Activated effector memory CD4-positive, alpha-beta T cell treated with anti-CD3 and anti-CD28 coated beads, Interleukin-2, amount 50 U/mL, for 16 hours (primary cell): ENCODE measurements around the gene NIN.
"Not testable (repeated sequence)": the region's sequence is repeated elsewhere in the genome, so short reads cannot be mapped to it uniquely, and the experiment has no call there.

Experiments used
- DNase-seq: peaks from one replicate; pipeline ENCODE4 v3.0.0-alpha.2; 2020

The NIN gene

DNA sequence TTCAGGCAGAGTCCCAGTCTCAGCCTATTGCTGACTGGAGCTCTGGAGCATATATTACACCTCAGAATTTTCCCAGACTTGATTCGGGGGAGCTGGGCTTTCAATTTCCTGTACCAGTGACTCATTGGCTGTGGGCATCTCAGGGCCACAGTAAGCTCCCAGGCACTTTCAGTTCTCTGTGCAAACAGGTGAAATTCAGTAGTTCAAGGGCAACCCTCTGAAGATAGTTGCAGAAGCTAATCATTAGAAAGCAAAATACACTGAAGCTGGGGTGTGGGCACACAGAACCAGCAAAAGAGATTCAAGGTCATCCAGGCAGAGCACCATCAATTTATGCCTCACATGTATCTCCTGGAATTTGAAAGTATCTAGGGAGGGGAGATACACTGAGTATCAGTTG lies 8.1 kb upstream of the NIN start:
- DNase-seq: no peak

GRCh38 chr14:50837850-50838470 lies 7.0 kb upstream of the NIN start:
- no peak for DNase-seq

DNA sequence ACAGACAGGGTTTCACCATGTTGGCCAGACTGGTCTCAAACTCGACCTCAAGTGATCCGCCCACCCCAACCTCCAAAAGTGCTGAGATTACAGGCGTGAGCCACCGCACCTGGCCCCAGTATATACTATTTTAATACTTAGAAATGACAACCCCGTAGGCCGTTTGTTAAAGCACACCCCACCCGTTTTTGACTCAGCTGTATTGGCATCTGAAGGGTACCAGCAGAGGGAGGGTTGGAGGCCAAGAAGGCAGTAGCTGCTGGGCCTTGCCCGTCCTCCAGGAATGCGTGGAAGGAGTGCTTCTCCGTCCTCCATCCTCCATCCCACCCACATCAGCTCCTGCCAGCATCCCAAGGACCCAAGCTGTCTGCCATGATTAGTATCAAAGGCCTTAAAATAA lies 6.3 kb upstream of the NIN start:
- DNase-seq: no peak

DNA sequence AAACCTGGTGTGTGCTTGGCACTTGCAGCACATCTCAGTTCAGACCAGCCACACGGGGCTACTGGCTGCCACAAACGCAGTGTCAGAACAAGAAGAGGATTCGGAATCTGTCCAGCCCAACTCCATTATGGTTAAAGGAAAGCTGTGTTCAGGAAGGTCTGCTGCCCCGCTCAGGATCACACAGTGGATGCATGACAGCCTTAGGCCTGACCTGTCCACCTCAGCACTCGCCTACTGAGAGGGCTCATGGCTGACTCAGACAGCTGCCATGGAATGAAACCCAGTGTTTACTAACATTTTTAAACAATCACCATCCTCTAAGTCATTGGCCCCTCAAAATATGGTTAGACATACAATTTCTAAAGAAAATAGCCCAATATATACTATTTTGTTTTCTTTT lies 5.6 kb upstream of the NIN start:
- DNase-seq: no peak

DNA sequence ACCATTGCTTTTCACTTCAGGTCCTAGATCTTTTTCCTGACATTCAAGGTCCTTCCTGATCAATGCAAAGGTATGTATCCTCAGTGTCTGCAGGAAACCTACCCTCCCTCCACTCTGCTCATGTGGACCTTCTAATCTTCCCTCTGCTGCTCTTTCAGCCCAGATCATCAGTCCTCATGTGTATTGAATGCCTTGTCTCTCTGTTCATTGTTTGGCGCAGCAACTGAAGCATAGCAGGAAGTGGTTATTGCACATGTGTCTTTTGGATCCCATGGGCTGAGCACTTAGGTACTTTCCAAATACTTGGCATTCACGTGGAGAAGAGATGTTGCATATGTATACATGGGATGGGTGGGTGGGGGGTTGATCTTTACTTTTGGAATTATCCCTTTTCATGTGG lies 4.3 kb upstream of the NIN start:
- DNase-seq: no peak

DNA sequence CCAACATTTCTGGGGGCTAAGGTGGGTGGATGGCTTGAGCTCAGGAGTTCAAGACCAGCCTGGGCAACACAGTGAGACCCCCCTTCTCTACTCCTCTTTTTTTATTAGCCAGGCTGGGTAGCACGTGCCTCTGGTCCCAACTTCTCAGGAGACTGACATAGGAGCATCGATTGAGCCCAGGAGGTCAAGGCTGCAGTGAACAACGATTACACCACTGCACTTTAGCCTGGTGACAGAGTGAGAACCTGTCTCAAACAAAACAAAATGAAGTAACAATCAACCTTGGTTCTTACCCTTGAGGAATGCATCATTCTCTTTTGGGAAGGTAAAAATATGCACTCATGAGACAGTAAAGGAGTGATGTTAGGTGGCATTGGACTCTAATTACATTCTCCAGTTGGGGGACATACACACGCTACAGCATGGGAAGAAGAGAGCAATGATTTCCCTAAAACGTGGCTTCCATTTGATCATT lies 3.9 kb upstream of the NIN start:
- no peak for DNase-seq

GRCh38 chr14:50832935-50833630 lies 2.1 kb upstream of the NIN start:
- DNase-seq: no peak

- DNase-seq: no peak
These were observed 785 bp upstream of the NIN start for GRCh38 chr14:50831726-50832168.

DNA sequence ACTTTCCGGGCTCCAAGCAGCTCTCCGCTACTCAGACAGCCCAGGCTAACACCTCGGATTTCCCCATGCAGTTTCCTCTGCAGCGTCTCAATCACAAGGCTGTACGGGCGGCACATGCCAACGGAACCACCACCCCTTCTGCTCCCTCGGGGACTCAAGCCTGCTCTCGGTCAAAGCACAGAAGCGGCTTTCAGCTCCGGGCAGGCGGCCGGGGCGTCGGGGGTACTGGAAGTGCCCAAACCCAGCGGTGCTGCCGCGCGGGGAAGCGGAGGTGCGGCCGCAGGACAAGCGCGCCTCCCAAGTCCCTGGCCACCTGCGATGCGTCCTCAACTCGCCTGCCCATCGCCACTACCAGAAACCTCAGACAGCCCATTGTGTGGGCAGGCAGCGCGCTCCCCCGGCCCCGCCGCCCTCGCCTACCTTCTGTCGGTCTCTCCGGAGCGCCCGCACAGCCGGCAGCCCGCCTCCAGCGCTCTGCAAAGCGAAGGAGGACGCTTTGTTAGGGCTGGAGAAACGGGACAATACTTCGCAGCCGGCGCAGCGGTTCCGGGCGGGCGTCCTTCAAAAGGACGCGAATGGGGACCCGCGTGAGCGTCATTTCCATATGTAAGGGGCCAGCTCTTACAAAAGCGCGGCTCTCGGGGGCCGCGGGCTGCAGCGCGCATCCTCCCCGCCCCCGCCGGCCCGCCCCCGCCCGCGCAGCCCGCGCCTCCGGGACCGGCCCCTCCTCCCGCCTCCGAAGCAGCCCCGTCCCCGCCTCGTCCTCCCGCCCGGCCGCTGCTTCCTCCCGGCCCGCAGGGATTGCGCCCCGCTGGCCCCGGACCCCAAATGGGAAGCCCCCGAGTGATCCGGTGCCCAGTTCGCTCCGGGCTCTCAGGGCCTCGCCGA lies 674 bp downstream of the NIN start:
- peak; percentile 87 for DNase-seq

DNA sequence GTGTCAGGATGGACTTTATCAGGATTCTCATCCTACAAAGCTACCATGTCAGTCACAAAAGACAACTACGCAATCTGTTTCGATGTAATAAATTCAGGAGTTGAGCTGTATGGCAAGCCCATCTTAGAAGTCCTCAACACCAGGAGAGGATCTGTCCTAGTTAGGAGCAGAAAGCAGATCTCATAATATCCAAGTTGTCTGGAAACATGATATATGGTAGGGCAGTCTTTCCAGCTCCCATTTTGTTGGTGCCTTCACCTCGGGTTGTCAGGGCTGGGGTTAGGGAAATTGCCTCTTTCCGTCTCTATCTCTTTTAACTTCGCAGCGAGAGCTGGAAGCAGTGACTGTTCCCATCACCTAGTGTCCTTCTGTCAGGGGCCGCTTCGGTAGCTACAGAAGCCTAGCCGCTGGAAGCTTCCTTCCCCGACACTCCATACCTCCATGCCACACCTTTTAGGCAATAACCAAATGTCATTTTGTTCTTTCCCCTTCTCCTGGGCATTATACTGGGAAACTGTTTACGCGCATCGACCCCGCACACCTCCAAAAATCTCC lies 1.4 kb downstream of the NIN start:
- DNase-seq: no peak

- DNase-seq: no peak
These were observed 2.1 kb downstream of the NIN start for GRCh38 chr14:50828721-50829488.

DNA sequence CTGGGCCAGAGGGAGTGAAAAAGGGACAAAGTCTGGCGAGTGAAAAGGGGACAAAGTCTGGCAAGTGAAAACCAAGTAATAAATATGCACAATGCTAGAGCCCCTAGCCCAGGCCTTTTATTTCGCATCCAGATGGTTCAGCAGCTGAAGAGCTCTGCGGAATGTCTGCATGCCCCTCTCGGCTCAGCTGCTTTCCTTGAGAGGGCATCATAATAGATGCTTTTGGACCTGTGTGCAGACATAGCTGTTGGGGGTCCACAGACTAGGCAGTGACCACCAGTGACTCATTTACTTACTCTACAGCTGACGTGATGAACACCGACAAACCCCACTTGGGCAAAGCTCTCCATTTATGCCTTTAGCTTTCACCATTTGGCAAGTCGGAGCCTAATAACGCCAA lies 4.3 kb downstream of the NIN start:
- DNase-seq: no peak

GRCh38 chr14:50825307-50825706 lies 5.7 kb downstream of the NIN start:
- no peak for DNase-seq

- DNase-seq: no peak
These were observed 7.0 kb downstream of the NIN start for GRCh38 chr14:50823762-50824636.

DNA sequence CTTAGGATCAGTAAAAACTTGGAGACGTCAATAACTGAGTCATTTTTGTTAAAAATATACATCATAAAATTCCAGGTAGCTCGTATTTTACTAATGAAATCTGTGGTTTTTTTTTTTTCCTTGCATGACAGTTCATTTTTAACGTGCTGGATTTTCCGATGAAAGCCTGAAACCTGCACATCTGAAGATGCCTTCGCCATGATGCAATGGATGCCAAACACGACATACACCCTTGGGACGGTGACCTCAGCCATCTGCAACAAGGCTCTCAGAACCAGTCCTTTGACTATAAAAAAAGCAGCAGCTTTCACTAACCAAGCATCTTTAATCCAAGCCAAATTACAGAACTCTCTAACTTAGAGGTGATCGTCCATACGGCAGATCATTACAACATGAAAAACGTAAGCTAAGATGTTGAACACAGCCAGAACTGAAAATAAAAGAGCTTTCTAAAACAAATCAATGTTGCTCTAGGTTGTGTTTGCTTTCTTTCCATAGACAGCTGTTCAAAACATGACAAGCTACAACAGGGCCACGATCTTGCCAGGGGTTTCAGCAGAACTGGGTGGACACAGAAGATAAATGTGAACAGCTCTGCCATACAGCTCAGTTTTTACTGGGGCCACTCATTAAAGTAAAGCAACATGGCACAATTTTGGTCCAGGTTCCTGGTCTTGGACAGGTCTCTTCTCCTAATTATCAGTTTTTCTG lies 7.8 kb downstream of the NIN start:
- DNase-seq: no peak

DNA sequence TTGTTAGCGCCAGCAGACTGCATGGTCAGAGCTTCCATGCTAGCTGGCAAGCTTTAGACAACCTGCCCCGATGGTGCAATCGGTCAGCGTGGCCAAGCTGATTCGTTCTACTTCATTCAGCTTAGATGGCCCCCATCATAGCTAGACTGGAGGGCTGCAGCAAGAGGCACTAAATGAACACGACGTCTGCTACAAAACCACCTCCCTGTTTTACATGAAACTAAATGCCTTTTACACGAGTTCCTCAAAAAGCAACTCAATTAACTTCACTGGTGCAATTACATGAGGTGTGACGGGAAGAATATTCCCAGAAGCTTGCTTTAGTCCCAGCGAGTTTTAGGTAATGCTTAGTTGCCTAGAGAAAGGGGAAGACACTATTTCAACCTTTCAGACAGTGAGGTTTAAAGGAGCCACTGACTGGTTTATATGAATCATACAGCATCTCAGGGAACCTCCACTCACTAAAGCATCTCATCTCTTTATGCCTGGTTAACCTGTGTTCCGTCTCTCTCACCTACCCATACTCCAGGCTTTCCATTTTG lies 8.4 kb downstream of the NIN start:
- no peak for DNase-seq

- peak; percentile 73 for DNase-seq
These were observed 9.2 kb downstream of the NIN start for GRCh38 chr14:50821510-50822464.

DNA sequence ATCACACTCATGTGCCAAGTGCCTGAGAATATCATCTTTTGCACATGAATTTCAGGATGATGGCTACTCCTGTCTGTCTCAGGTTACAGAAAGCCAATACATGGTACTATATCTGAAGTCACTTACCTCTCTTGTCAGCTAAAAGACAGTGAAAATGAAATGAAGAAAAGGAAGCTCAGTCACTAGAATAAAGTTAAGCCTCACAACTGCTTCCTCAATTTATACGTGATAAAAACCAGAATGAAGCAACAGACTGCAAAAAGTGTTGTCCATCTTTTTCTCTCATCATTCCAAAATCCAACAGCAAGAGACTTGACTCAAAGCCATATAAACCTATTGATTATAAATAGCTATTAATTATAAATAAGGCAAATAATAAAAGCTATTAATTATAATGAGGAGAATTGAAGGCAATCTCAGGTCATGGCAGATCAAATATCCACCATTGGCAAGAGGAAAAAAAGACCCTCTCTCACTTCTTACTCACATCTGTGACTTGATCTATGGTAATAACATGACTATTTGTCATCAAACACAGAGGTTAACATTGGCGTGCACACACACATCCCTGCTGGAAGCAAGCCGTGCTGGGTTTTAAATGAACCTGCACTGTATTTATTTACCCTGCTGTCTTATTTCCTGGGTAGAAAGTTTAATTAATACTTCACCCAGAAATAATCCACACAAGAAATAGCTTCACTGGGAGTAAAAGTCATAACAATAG lies 10.0 kb downstream of the NIN start:
- no peak for DNase-seq

- not testable (repeated sequence) for DNase-seq
These were observed 11.7 kb downstream of the NIN start for GRCh38 chr14:50819303-50819702.
